ENCODE results near the gene IQCE. TPM values are rescaled to one million over a fixed set of nuclear protein-coding genes. Genes with fewer than 3 reads are reported as not detected.

The IQCE gene
- total RNA-seq, 6 experiments from 2014 or later: 3.7 to 7.0 (median 4.0) TPM

- Histone ChIP-seq H3K4me1 (no peaks in the 10 kb centered on the region), H3K27ac (no peak overlapping the region), H3K27me3 (no peaks in the 10 kb centered on the region), H3K9me3 (no peaks in the 10 kb centered on the region), H3K4me3 (no peak overlapping the region), H3K36me3 (peaks cover 0 to 4% (median 0%) of the 10 kb centered on the region in 4 donors)
- no peak for TF ChIP-seq CTCF (IDR thresholded peaks at IDR 0.05)
- TF ChIP-seq POLR2A (IDR thresholded peaks at IDR 0.05): no peak
- DNase-seq: peak in 1 of 3 donors; percentile 1
- ATAC-seq: no peak
- WGBS (ENCODE audit: insufficient coverage, low coverage, low lambda C conversion rate, missing lambda C conversion rate): 93% methylated on average over 6 of the region's 9 CpGs
- intact Hi-C loops (cut with DNase I): loop anchor here in 1 of 2 donors (10.0 kb wide), 1 partner anchor 111 kb away; the partner anchor contains the start of gene AMZ1
These were observed 15.0 kb downstream of the IQCE start for GRCh38 chr7:2573761-2574160.

- Histone ChIP-seq H3K4me3 (no peak overlapping the region), H3K9me3 (no peaks in the 10 kb centered on the region), H3K27me3 (no peaks in the 10 kb centered on the region), H3K27ac (no peak overlapping the region), H3K36me3 (peaks cover 0 to 4% (median 0%) of the 10 kb centered on the region in 4 donors), H3K4me1 (no peaks in the 10 kb centered on the region)
- intact Hi-C loops (cut with DNase I): loop anchor here in 1 of 2 donors (10.0 kb wide), 1 partner anchor 110 kb away; the partner anchor contains the start of gene AMZ1
- WGBS (ENCODE audit: insufficient coverage, low coverage, low lambda C conversion rate, missing lambda C conversion rate): 80% methylated on average over 6 of the region's 21 CpGs
- DNase-seq (no peak), ATAC-seq (peak in 1 of 4 donors; percentile 24)
- TF ChIP-seq CTCF (IDR thresholded peaks at IDR 0.05): no peak
- no peak for TF ChIP-seq POLR2A (IDR thresholded peaks at IDR 0.05)
These were observed 16.4 kb downstream of the IQCE start for GRCh38 chr7:2575046-2575732.

- intact Hi-C loops (cut with DNase I): loop anchor here in 1 of 2 donors (10.0 kb wide), 1 partner anchor 109 kb away; the partner anchor contains the start of gene AMZ1
- Histone ChIP-seq H3K4me1 (no peaks in the 10 kb centered on the region), H3K4me3 (no peak overlapping the region), H3K9me3 (no peaks in the 10 kb centered on the region), H3K36me3 (peaks cover 0 to 4% (median 0%) of the 10 kb centered on the region in 4 donors), H3K27me3 (no peaks in the 10 kb centered on the region), H3K27ac (no peak overlapping the region)
- DNase-seq (no peak), ATAC-seq (no peak)
- 93% methylated on average over 19 of the region's 21 CpGs for WGBS (ENCODE audit: insufficient coverage, low coverage, low lambda C conversion rate, missing lambda C conversion rate)
- TF ChIP-seq POLR2A (IDR thresholded peaks at IDR 0.05): no peak
- no peak for TF ChIP-seq CTCF (IDR thresholded peaks at IDR 0.05)
These were observed 17.1 kb downstream of the IQCE start for GRCh38 chr7:2575733-2576340.

GRCh38 chr7:2576742-2577491 lies 18.1 kb downstream of the IQCE start:
- no peak overlapping the region for H3K27ac ChIP-seq
- intact Hi-C loops (cut with DNase I): loop anchor here in 1 of 2 donors (10.0 kb wide), 1 partner anchor 108 kb away; the partner anchor contains the start of gene AMZ1
- peaks cover 0 to 4% (median 0%) of the 10 kb centered on the region in 4 donors for H3K36me3 ChIP-seq
- H3K9me3 ChIP-seq: no peaks in the 10 kb centered on the region
- WGBS (ENCODE audit: insufficient coverage, low coverage, low lambda C conversion rate, missing lambda C conversion rate): 88% methylated on average over 48 of the region's 56 CpGs
- no peaks in the 10 kb centered on the region for H3K4me1 ChIP-seq
- TF ChIP-seq POLR2A (IDR thresholded peaks at IDR 0.05) (no peak), CTCF (IDR thresholded peaks at IDR 0.05) (no peak)
- H3K4me3 ChIP-seq: no peak overlapping the region
- ATAC-seq: no peak
- no peaks in the 10 kb centered on the region for H3K27me3 ChIP-seq
- DNase-seq: no peak
